NB4 (cell line): ENCODE measurements around the gene LPAR1.

Experiments
- DNase-seq: peaks from one replicate; pipeline ENCODE4 v3.0.0; 2010; ENCODE audit warnings: low read depth
- H3K4me3 ChIP-seq: one replicate; pipeline ENCODE4 v1.5.1; 2011; ENCODE audit warnings: mild to moderate bottlenecking, low read depth, low read length, moderate library complexity
- CTCF ChIP-seq: IDR thresholded peaks from one replicate; pipeline ENCODE4 v1.5.1; 2012; ENCODE audit warnings: low read depth, low read length
- MAX ChIP-seq: IDR thresholded peaks from 2 replicates; pipeline ENCODE4 v1.6.1; 2011; ENCODE audit warnings: low read depth, low read length
- MYC ChIP-seq: IDR thresholded peaks from 2 replicates; pipeline ENCODE4 v1.6.1; 2011; ENCODE audit warnings: low read depth, low read length
- POLR2A ChIP-seq: IDR thresholded peaks from 2 replicates; pipeline ENCODE4 v1.6.1; 2011; ENCODE audit warnings: mild to moderate bottlenecking; ENCODE audit not compliant: insufficient read length; ENCODE audit errors: extremely low read depth

The LPAR1 gene

GRCh38 chr9:110980261-110980660 lies 58.0 kb downstream of the LPAR1 start:
- TF ChIP-seq MAX (no peak), CTCF (no peak), POLR2A (no peak)
- no peak overlapping the region for H3K4me3 ChIP-seq
- DNase-seq = no peak

GRCh38 chr9:110979636-110980035 lies 58.6 kb downstream of the LPAR1 start:
- no peak for DNase-seq
- no peak overlapping the region for H3K4me3 ChIP-seq
- TF ChIP-seq CTCF (no peak), MYC (no peak), POLR2A (no peak), MAX (no peak)

GRCh38 chr9:110978516-110978915 lies 59.8 kb downstream of the LPAR1 start:
- TF ChIP-seq MYC (no peak), CTCF (no peak), MAX (no peak), POLR2A (no peak)
- no peak overlapping the region for H3K4me3 ChIP-seq
- DNase-seq = no peak

GRCh38 chr9:110977259-110977709 lies 61.0 kb downstream of the LPAR1 start:
- DNase-seq = no peak
- H3K4me3 ChIP-seq = no peak overlapping the region
- TF ChIP-seq POLR2A (no peak), CTCF (no peak), MYC (no peak), MAX (no peak)

GRCh38 chr9:110975969-110976368 lies 62.3 kb downstream of the LPAR1 start:
- TF ChIP-seq MAX = no peak
- TF ChIP-seq MYC = no peak
- no peak for TF ChIP-seq POLR2A
- no peak for DNase-seq
- H3K4me3 ChIP-seq = no peak overlapping the region

GRCh38 chr9:110975278-110975677 lies 63.0 kb downstream of the LPAR1 start:
- TF ChIP-seq MYC = no peak
- TF ChIP-seq MAX = no peak
- TF ChIP-seq POLR2A = no peak
- no peak for DNase-seq
- no peak overlapping the region for H3K4me3 ChIP-seq

- TF ChIP-seq MYC = no peak
- TF ChIP-seq MAX = no peak
- TF ChIP-seq POLR2A = no peak
- no peak for TF ChIP-seq CTCF
- DNase-seq = no peak
Measured at GRCh38 chr9:110971705-110972104, 66.6 kb downstream of the LPAR1 start.

More at GRCh38 chr9:110971705-110972104, 66.6 kb downstream of the LPAR1 start:
- H3K4me3 ChIP-seq = no peak overlapping the region
